ENCODE data around the gene YJU2.
"Not testable (repeated sequence)": the region's sequence is repeated elsewhere in the genome, so short reads cannot be mapped to it uniquely, and the experiment has no call there.

The YJU2 gene

GRCh38 chr19:4229179-4229931 is 17.5 kb upstream of the YJU2 start, which contains the start of gene EBI3:
Gene EBI3, plus strand, starts transcription at chr19:4229523. Its CDS starts 28 bp downstream, at chr19:4229551.
- no peak for DNase-seq

GRCh38 chr19:4230237-4230636 is 16.6 kb upstream of the YJU2 start:
- not testable (repeated sequence) for DNase-seq

DNA sequence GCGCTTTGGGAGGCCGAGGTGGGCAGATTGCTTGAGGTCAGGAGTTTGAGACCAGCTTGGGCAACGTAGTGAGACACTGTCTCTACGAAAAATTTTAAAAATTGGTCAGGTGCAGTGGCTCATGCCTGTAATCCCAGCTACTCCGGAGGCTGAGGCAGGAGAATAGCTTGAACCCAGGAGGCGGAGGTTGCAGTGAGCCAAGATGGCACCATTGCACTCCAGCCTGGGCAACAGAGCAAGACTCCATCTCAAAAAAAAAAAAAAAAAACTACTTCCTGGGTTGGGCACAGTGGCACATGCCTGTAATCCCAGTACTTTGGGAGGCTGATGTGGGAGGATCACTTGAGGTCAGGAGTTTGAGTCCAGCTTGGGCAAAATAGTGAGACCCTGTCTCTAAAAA is 15.4 kb upstream of the YJU2 start:
- DNase-seq, result not testable (repeated sequence)

DNA sequence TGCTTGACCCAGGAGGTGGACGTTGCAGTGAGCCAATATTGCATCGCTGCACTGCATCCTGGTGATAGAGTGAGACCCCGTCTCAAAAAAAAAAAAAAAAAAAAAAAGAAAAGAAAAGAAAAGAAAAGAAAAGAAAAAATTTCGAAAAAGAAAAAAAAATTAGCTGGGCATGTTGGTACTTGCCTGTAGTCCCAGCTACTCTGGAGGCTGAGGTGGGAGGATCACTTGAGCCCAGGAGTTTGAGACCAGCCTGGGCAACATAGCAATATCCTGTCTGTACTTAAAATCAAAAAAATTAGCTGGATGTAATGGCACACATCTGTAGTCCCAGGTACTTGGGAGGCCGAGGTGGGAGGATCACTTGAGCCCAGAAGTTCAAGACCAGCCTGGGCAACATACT is 14.7 kb upstream of the YJU2 start:
- DNase-seq, result not testable (repeated sequence)

DNA sequence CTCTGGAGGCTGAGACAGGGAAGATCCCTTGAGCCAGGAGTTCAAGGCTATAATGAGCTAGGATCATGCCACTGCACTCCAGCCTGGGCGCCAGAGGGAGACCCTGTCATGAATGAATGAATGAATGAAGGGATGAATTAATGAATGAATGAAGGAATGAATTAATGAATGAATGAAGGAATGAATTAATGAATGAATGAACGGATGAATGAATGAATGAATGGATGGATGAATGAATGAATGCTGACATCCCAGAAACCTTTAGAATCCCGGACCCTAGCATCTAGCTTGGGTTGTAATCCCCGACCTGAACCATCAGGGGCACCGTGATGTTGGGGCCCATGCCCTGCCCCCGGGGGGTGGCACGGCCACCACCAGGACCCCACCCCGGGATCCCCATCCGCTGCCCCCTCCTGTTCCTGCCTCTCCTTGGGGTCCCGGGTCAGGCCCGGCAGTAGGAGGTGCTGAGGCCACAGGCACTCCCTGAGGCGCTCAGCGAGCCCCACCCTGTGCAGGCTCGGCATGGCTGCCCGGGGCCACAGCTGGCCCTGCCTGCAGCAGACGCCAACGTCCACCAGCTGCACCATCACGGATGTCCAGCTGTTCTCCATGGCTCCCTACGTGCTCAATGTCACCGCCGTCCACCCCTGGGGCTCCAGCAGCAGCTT is 14.1 kb upstream of the YJU2 start:
- DNase-seq, result no peak

DNA sequence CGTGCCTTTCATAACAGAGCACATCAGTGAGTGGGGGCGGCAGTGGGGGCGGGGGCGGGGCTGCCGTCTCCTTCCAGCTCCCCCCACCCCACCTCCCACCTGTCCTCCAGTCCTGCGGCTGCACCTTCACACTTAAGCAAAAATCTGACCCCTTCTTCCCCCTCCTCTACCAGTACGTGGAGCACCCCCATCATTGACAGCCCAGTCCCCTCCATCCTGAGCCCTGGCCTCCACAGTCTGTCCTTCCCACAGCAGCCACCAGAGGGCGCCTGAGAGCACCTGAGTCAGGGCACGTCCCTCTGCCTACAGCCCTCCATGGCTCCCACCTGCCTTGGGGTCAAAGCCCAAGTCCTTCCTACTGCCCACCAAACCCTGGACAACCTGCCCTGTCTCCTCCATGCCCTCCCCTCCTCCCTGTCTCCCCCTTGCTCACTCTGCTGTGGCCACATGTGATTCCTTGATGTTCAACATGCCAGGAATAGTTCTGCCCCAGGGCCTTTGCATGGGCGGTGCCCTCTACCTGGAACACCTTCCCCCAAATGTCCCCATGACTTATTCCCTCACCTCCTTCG is 13.5 kb upstream of the YJU2 start:
- DNase-seq, result peak; percentile 65

- no peak for DNase-seq
Measured at GRCh38 chr19:4234142-4234861, 12.6 kb upstream of the YJU2 start.

DNA sequence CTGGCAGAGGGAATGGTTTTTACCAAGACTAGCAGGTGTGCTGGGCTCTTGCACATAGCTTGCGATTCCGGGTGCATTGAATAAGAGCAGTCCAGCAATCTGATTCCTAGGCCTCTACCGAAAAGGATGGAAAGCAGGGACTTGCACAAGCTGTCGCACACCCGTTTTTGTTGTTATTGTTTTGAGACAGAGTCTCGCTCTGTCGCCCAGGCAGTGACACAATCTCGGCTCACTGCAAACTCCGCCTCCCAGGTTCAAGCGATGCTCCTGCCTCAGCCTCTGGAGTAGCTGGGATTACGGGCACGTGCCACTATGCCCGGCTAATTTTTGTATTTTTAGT is 12.0 kb upstream of the YJU2 start:
- DNase-seq, result no peak

- not testable (repeated sequence) for DNase-seq
Measured at GRCh38 chr19:4237510-4237909, 9.4 kb upstream of the YJU2 start.

DNA sequence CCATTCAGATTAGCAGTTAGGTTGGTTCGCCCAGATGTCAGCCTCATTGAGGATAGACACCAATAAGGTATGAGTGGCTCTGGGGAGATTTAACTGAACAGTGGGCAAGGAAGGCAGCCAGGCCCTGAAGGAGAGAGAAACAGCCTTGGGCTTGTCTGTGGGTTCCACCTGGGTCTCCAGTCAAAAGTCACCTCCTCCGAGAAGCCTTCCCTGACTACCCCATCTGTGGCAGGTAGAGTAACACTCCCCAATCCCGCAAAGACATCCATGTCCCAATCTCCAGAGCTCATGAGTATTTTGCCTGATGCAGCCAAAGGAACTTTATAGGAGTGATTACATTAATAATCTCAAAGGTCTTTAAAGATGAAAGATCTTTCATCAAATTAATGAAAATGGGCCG is 8.0 kb upstream of the YJU2 start:
- DNase-seq, result no peak

- no peak for DNase-seq
Measured at GRCh38 chr19:4241824-4242430, 5.0 kb upstream of the YJU2 start.

- not testable (repeated sequence) for DNase-seq
Measured at GRCh38 chr19:4245938-4246337, 942 bp upstream of the YJU2 start.

DNA sequence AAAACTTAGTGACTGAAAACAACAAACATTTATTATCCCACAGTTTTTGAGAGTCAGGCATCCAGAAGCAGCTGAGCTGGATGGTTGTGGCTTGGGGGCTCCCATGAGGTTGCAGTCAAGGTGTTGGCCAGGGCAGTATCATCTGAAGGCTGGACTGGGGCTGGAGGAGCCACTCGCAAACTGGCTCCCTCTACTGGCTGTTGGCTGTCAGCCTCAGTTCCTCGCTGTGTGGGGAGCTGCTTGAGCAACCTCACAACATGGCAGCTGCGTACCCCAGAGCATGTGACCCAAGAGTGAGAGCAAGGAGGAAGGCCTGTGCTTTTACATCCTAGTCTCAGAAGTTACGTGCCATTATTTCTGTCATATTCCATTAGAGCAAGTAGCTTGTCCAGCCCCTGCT is 9.7 kb downstream of the YJU2 start:
- no peak for DNase-seq

- no peak for DNase-seq
Measured at GRCh38 chr19:4257025-4257424, 10.1 kb downstream of the YJU2 start.

- DNase-seq, result no peak
Measured at GRCh38 chr19:4258181-4258580, 11.3 kb downstream of the YJU2 start.

GRCh38 chr19:4260613-4261191 is 13.8 kb downstream of the YJU2 start:
- no peak for DNase-seq

DNA sequence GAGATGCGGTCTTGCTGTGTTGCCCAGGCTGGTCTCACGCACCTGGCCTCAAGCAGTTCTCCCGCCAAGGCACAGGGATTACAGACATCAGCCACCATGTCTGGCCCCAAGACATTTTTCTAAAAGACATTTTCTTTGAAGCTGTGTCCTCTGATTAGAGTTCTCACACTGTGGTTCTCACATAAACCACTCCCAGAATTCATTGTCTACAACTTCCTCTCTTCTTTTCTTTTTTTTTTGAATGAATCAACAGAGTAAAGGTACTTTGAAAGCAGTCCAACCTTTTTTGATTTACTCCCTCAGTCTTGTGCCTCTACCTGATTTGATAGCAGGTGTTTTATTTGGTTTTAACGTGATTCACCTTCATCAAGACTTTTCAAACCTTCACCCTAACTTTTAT is 17.9 kb downstream of the YJU2 start:
- DNase-seq, result no peak

GRCh38 chr19:4266253-4267000 is 19.5 kb downstream of the YJU2 start:
- DNase-seq, result no peak

- DNase-seq, result peak; percentile 57
Measured at GRCh38 chr19:4267101-4267900, 20.4 kb downstream of the YJU2 start.

DNA sequence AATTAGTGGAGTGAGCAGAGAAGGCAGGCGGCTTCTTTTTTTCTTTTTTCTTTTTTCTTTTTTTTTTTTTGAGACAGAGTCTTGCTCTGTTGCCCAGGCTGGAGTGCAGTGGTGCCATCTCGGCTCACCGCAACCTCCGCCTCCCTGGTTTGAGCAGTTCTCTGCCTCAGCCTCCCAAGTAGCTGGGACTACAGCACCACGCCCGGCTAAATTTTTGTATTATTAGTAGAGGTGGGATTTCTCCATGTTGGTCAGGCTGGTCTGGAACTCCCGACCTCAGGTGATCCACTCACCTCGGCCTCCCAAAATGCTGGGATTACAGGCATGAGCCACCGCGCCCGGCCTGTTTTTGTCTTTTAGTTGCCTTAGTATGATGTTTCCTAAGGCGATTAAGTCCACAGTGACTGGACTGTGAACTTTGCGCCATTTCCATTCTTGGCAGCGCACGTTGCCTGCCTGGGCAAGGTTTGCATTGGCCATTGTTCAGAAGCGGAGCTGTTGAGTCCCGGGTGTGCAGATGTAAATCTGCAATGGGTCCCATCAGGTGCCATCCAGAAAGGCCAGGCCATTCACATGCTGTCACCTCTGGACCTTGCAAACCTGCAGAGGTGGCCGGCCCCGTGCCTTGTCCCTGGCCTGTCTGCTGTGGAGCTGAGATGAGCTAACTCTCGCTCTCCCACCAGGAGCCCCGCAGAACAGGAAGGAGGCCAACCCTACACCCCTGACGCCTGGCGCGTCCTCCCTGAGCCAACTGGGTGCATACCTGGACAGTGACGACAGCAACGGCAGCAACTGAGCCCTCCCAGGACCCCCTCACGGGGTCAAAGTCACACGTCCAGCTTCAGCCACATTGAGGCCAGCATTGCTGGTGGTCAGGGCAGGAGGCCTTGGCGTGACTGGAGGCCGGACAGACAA is 21.3 kb downstream of the YJU2 start:
- no peak for DNase-seq

Data from right forelimb (tissue), 1 donor.